Esophagus squamous epithelium (tissue), 5 donors: Measurements from ENCODE around the gene RAX. TPM values are rescaled to one million over a fixed set of nuclear protein-coding genes. Genes with fewer than 3 reads are reported as not detected.

Experiments used
- DNase-seq: peaks from one replicate; lab custom pipeline; 2025; lab: John Stamatoyannopoulos, UW
- H3K27ac ChIP-seq, 4 donors: fragments of 200-600 bp; sonication (generic); one replicate each; pipeline ENCODE4 v1.5.1; 2016 to 2019; ENCODE audit warnings: mild to moderate bottlenecking in 1 of 4
- H3K27me3 ChIP-seq, 4 donors: fragments of 200-600 bp; sonication (generic); 1 replicate in 3 of 4; 2 replicates in 1 of 4; pipeline versions ENCODE4 v1.5.1 to v1.6.0; 2017 to 2021; ENCODE audit warnings: antibody characterized with exemption in 1 of 4
- H3K36me3 ChIP-seq, 3 donors: fragments of 200-600 bp; sonication (generic); one replicate each; pipeline ENCODE4 v1.5.1; 2016 to 2019
- H3K4me1 ChIP-seq, 3 donors: fragments of 200-600 bp; sonication (generic); one replicate each; pipeline ENCODE4 v1.5.1; 2017 to 2019
- H3K4me3 ChIP-seq, 4 donors: fragments of 200-600 bp; sonication (generic); 1 replicate in 3 of 4; 2 replicates in 1 of 4; pipeline ENCODE4 v1.5.1; 2016 to 2019; ENCODE audit warnings: mild to moderate bottlenecking in 2 of 4, moderate library complexity in 1 of 4
- H3K9me3 ChIP-seq, 3 donors: fragments of 200-600 bp; sonication (generic); one replicate each; pipeline ENCODE4 v1.5.1; 2016 to 2019
- CTCF ChIP-seq, 6 experiments: fragments of 450-650 bp in 4 of 6; fragments of 200-600 bp in 2 of 6; sonication (generic) in 2 of 6; IDR thresholded peaks; one replicate each; pipeline ENCODE4 v1.5.1; 2016 to 2019; ENCODE audit warnings: antibody characterized with exemption in 6 of 6, mild to moderate bottlenecking in 4 of 6, moderate library complexity in 4 of 6
- POLR2A ChIP-seq, 4 donors: fragments of 450-650 bp; IDR thresholded peaks; one replicate each; pipeline ENCODE4 v1.6.1; 2017; ENCODE audit warnings: antibody characterized with exemption in 4 of 4, mild to moderate bottlenecking in 4 of 4, moderate library complexity in 3 of 4
- WGBS, 2 donors: methylation state at CpG; one replicate each; pipeline ENCODE4 v1.1.5; 2018; 5-methylcytosine and 5-hydroxymethylcytosine counted together
- intact Hi-C: fragments of 100-400 bp; cut with DNase I; formaldehyde crosslinking; loops from one replicate; pipeline ENCODE4 v1.15.0; 2022
- total RNA-seq, 4 donors: library from RNA; depleted of rRNA; stranded (reverse); fragments of >200 nt; gene quantifications; one replicate each; pipeline ENCODE4 v1.1.0, GENCODE V29; 2016
- donor health status: DM: yes; HTN: yes; CAD: no.

RAX gene
- total RNA-seq, 4 donors from 2014 or later = not detected

DNA sequence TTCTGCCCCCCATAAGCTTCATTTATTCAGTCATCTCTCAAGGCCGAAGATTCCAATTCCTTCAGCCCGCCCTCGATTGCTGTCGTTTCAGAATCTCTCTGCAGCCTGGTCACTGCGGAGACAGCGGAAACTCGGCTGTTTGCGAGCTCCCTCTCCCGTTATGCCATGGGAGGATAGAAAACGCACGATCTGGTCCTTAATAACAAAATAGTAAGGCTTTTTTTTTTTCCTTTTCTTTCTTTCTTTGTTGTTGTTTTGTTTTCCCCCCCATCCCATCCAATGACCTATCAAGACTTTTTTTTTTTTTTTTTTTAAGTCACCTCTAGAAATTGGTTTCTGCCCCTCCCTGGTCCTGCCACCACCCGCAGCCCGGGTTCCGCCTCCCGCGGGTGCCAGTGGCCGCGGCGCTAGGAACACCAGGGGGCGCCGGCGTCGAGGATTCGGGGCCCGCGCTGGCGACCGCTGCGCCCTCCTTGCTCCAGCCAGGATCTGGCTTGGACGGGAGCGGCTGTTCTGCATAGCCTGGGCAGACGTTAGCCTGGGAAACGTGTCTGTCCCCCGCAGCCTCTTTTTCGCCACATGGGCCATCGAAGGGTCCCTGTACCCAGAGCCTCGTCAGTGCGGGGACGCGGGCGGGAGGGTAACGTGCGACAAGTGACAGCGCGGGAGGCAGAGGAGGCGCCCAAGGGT lies 35.1 kb upstream of the RAX start:
- Histone ChIP-seq H3K27me3 (peaks cover 0 to 74% (median 2%) of the 10 kb centered on the region in 4 donors), H3K4me1 (peaks cover 0 to 13% (median 5%) of the 10 kb centered on the region in 3 donors), H3K36me3 (no peaks in the 10 kb centered on the region), H3K9me3 (no peaks in the 10 kb centered on the region), H3K27ac (no peak overlapping the region), H3K4me3 (peak overlapping the region in 3 of 4 donors; percentile 22 to 53 (median 29))
- WGBS, 2 donors = 4 to 14% methylated on average over 16 to 33 of the region's 46 CpGs
- DNase-seq = no peak
- TF ChIP-seq POLR2A (IDR thresholded peaks at IDR 0.05) (no peak), CTCF (IDR thresholded peaks at IDR 0.05) (peak; percentile 44 to 79 (median 75))
- intact Hi-C loops = loop anchor here (2.0 kb wide), 1 partner anchor 94 kb away; no protein-coding TSS in a partner anchor

DNA sequence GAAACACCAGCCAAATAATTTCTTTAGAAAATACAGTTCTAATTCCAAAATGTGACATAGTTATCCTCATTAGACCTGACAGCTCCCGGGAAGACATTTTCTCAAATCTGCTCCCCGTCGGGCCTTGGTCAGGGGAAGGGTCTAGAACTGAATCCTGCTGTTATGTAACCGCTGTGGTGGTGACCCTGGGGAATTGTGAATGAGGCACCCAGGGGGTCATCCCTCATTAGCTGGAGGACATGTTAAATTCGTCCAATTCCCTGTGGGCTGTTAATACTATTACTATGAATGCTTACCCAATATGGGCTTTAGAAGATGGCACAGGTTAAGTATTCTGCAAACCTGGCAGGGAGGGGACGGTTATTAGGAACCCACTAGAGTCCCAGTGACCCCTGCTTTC lies 33.4 kb upstream of the RAX start:
- TF ChIP-seq POLR2A (IDR thresholded peaks at IDR 0.05) (no peak), CTCF (IDR thresholded peaks at IDR 0.05) (no peak)
- Histone ChIP-seq H3K36me3 (no peaks in the 10 kb centered on the region), H3K27ac (no peak overlapping the region), H3K27me3 (peaks cover 0 to 73% (median 2%) of the 10 kb centered on the region in 4 donors), H3K4me3 (no peak overlapping the region), H3K9me3 (no peaks in the 10 kb centered on the region), H3K4me1 (peaks cover 0 to 13% (median 5%) of the 10 kb centered on the region in 3 donors)
- 82 to 84% methylated on average over 5 to 6 of the region's 6 CpGs for WGBS, 2 donors
- intact Hi-C loops = no loop called here
- no peak for DNase-seq

DNA sequence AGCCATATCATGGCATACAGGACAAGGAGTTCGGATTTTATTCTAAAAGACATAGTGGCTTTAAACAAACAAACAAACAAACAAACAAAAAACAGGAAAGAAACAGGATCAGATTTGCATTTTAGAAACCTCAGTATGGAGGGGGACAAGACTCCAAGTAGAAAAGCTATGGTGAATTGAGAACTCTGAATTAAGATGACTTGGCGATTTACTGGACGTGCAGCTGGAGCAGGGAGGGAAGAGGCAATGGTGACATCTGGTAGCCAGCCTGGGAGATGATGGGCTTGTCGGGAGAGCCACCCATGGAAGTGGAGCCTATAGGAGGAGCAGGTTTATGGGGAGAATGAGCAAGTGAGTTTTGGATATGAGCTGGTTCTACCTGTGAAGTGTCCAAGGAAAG lies 32.0 kb upstream of the RAX start:
- Histone ChIP-seq H3K27me3 (peaks cover 0 to 70% (median 2%) of the 10 kb centered on the region in 4 donors), H3K27ac (no peak overlapping the region), H3K4me1 (peaks cover 0 to 13% (median 5%) of the 10 kb centered on the region in 3 donors), H3K4me3 (no peak overlapping the region), H3K9me3 (no peaks in the 10 kb centered on the region), H3K36me3 (no peaks in the 10 kb centered on the region)
- DNase-seq = no peak
- WGBS, 2 donors = 60 to 67% methylated on average over 4 of the region's 4 CpGs
- intact Hi-C loops = no loop called here
- no peak for TF ChIP-seq POLR2A (IDR thresholded peaks at IDR 0.05)

GRCh38 chr18:59303656-59304195 lies 30.5 kb upstream of the RAX start:
- H3K27me3 ChIP-seq = peaks cover 0 to 70% (median 0%) of the 10 kb centered on the region in 4 donors
- no peaks in the 10 kb centered on the region for H3K9me3 ChIP-seq
- H3K4me1 ChIP-seq = peaks cover 0 to 8% (median 2%) of the 10 kb centered on the region in 3 donors
- DNase-seq = no peak
- intact Hi-C loops = no loop called here
- 61 to 74% methylated on average over 5 to 8 of the region's 9 CpGs for WGBS, 2 donors
- no peak overlapping the region for H3K4me3 ChIP-seq
- H3K27ac ChIP-seq = no peak overlapping the region
- TF ChIP-seq POLR2A (IDR thresholded peaks at IDR 0.05) = no peak
- TF ChIP-seq CTCF (IDR thresholded peaks at IDR 0.05) = no peak
- no peaks in the 10 kb centered on the region for H3K36me3 ChIP-seq

DNA sequence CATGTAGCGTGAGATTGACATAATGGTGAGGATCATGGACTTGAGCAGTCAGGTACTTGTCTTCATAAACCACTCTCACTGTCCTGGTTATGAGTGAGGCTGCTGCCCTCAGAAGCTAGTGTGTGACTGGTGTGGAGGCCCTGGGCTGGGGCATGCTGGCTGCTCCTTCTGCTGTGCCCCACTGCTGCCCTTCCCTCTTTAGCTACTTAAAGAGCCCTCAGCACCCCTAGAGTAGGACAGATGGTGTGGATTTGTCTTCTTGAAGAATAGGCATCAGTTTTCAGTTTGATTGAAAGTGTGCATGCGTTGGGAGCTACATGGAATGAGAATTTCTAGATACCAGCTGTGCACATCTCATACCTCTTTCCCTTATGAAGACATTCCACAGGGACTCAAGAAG lies 29.8 kb upstream of the RAX start:
- intact Hi-C loops = no loop called here
- H3K4me3 ChIP-seq = no peak overlapping the region
- no peaks in the 10 kb centered on the region for H3K9me3 ChIP-seq
- no peaks in the 10 kb centered on the region for H3K36me3 ChIP-seq
- H3K27ac ChIP-seq = no peak overlapping the region
- peaks cover 0 to 64% (median 0%) of the 10 kb centered on the region in 4 donors for H3K27me3 ChIP-seq
- no peak for DNase-seq
- TF ChIP-seq CTCF (IDR thresholded peaks at IDR 0.05) = no peak
- TF ChIP-seq POLR2A (IDR thresholded peaks at IDR 0.05) = no peak
- peaks cover 0 to 1% (median 0%) of the 10 kb centered on the region in 3 donors for H3K4me1 ChIP-seq
- WGBS, 2 donors = 80 to 88% methylated on average over 2 of the region's 2 CpGs
